Loucy (cell line): ENCODE measurements around the gene GRB7.

Experiments used
- CTCF ChIP-seq: fragments of 200-600 bp; sonication (generic); conservative IDR thresholded peaks from 2 replicates; pipeline ENCODE4 v1.5.1; 2014; ENCODE audit warnings: mild to moderate bottlenecking, antibody characterized with exemption, low read length
- EZH2phosphoT487 ChIP-seq: fragments of 200-600 bp; IDR thresholded peaks from 2 replicates; pipeline ENCODE4 v1.6.1; 2018; ENCODE audit warnings: antibody characterized with exemption, mild to moderate bottlenecking, moderate library complexity, borderline replicate concordance

- TF ChIP-seq CTCF (no peak), EZH2phosphoT487 (no peak)
Observed at GRCh38 chr17:39735882-39736281, 1.9 kb upstream of the GRB7 start.
